Transverse colon (tissue), 4 donors: ENCODE results near the gene AXIN1. TPM values are rescaled to one million over a fixed set of nuclear protein-coding genes. Genes with fewer than 3 reads are reported as not detected.

Source experiments
- DNase-seq: peaks from one replicate; pipeline ENCODE4 v3.0.0-alpha.2; 2019
- H3K27ac ChIP-seq, 4 donors: fragments of 200-600 bp; sonication (generic); 2 replicates each; pipeline ENCODE4 v1.5.1; 2016 to 2018; ENCODE audit warnings: inconsistent platforms in 4 of 4
- H3K27me3 ChIP-seq: fragments of 200-600 bp; sonication (generic); 2 replicates; pipeline ENCODE4 v1.5.1; 2017; ENCODE audit warnings: inconsistent platforms
- H3K36me3 ChIP-seq, 4 donors: fragments of 200-600 bp; sonication (generic); 2 replicates each; pipeline ENCODE4 v1.5.1; 2017 to 2019; ENCODE audit warnings: inconsistent platforms in 4 of 4
- H3K4me1 ChIP-seq, 4 donors: fragments of 200-600 bp; sonication (generic); 2 replicates each; pipeline ENCODE4 v1.5.1; 2017 to 2020; ENCODE audit warnings: inconsistent platforms in 4 of 4
- H3K4me3 ChIP-seq, 4 donors: fragments of 200-600 bp; sonication (generic); 1 replicate in 1 of 4; 2 replicates in 3 of 4; pipeline versions ENCODE4 v1.5.1 to v1.6.1; 2017 to 2019; ENCODE audit warnings: inconsistent platforms in 4 of 4
- H3K9me3 ChIP-seq, 2 donors: fragments of 200-600 bp; sonication (generic); 2 replicates each; pipeline ENCODE4 v1.5.1; 2017 to 2019; ENCODE audit warnings: inconsistent platforms in 2 of 2
- EP300 ChIP-seq: sonication (generic); formaldehyde crosslinking; IDR thresholded peaks from one replicate; pipeline ENCODE4 v1.6.1; 2017; ENCODE audit warnings: antibody characterized with exemption, low read depth
- POLR2A ChIP-seq: fragments of 450-650 bp; IDR thresholded peaks from one replicate; pipeline ENCODE4 v1.6.1; 2016; ENCODE audit warnings: antibody characterized with exemption, mild to moderate bottlenecking, moderate library complexity
- POLR2AphosphoS5 ChIP-seq, 3 donors: sonication (generic); formaldehyde crosslinking; IDR thresholded peaks; one replicate each; pipeline ENCODE4 v1.6.1; 2016; ENCODE audit warnings: antibody characterized with exemption in 3 of 3
- WGBS, 2 donors: methylation state at CpG; one replicate each; pipeline ENCODE4 v1.1.5; 2018; ENCODE audit warnings: low coverage in 1 of 2; 5-methylcytosine and 5-hydroxymethylcytosine counted together
- in situ Hi-C, 4 donors: fragments of 200-750 bp; cut with MboI; loops; one replicate each; pipeline versions ENCODE4 v1.15.0 to v1.15.1; 2017; ENCODE audit warnings: low sequenced_read_pairs in 3 of 4, low pct_ligation_motif_present in 1 of 4, low pct_unique_long_range_greater_than_20kb in 1 of 4
- intact Hi-C: fragments of 100-400 bp; cut with DNase I; formaldehyde crosslinking; loops from one replicate; pipeline ENCODE4 v1.15.1; 2023; ENCODE audit warnings: low total_unique reads
- total RNA-seq, 4 donors: library from RNA; depleted of rRNA; stranded (reverse); fragments of >200 nt; gene quantifications; one replicate each; pipeline ENCODE4 v1.1.0, GENCODE V29; 2016
- TF ChIP-seq, protein P1 (sequence below), 5 experiments: fragments of 200-600 bp in 3 of 5; fragments of 450-650 bp in 2 of 5; sonication (generic) in 3 of 5; IDR thresholded peaks; 1 replicate in 2 of 5; 2 replicates in 3 of 5; pipeline ENCODE4 v1.5.1; 2016 to 2017; ENCODE audit warnings: antibody characterized with exemption in 5 of 5, inconsistent platforms in 3 of 5, mild to moderate bottlenecking in 2 of 5, moderate library complexity in 1 of 5

AXIN1 gene
- total RNA-seq, 4 donors from 2014 or later: 41.4 to 73.7 (median 58.7) TPM

DNA sequence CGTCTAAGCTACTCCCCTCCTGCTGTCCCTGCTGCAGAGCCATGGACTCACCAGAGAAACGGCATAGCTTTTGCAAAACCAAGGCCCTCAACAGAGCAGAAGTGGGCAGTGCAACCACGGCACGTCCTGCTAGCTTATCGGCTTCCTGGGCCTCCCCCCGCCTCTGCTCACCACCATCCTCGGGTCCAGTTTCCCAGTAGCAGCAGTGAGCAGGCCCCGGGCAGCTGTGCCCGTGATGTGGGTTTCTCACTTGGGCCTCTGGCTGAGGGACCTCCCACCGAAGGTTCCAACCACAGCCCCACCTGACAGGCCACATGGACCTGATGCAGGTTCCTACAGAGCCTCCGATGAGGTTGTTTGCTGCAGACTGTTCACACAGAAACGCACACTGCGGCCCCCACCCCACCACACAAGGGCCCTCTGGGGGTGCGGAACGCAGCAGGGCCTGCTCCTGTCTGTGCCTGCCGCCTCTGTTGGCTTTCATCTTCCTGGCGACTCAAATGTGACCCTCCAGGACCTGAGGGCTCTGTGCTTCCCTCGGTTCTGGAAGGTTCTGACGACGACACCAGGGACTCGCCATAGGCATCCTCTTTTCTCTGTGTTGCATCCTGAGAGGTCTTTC lies 44.7 kb downstream of the AXIN1 start:
- in situ Hi-C loops (no loop called here), intact Hi-C loops (no loop called here)
- no peaks in the 10 kb centered on the region for H3K27me3 ChIP-seq
- DNase-seq: no peak
- H3K9me3 ChIP-seq: no peaks in the 10 kb centered on the region
- H3K4me1 ChIP-seq: no peaks in the 10 kb centered on the region
- H3K27ac ChIP-seq: no peak overlapping the region
- 85% methylated on average over 21 of the region's 21 CpGs; no CpG with 5 or more reads in 1 of the 2 donors for WGBS, 2 donors
- H3K36me3 ChIP-seq: peaks cover 0 to 9% (median 1%) of the 10 kb centered on the region in 4 donors
- H3K4me3 ChIP-seq: no peak overlapping the region
- TF ChIP-seq POLR2A (no peak), POLR2AphosphoS5 (IDR thresholded peaks at IDR 0.05) (no peak), EP300 (no peak)
- TF ChIP-seq, protein P1, sequence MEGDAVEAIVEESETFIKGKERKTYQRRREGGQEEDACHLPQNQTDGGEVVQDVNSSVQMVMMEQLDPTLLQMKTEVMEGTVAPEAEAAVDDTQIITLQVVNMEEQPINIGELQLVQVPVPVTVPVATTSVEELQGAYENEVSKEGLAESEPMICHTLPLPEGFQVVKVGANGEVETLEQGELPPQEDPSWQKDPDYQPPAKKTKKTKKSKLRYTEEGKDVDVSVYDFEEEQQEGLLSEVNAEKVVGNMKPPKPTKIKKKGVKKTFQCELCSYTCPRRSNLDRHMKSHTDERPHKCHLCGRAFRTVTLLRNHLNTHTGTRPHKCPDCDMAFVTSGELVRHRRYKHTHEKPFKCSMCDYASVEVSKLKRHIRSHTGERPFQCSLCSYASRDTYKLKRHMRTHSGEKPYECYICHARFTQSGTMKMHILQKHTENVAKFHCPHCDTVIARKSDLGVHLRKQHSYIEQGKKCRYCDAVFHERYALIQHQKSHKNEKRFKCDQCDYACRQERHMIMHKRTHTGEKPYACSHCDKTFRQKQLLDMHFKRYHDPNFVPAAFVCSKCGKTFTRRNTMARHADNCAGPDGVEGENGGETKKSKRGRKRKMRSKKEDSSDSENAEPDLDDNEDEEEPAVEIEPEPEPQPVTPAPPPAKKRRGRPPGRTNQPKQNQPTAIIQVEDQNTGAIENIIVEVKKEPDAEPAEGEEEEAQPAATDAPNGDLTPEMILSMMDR (IDR thresholded peaks at IDR 0.05): no peak

- H3K4me3 ChIP-seq: no peak overlapping the region
- H3K9me3 ChIP-seq: no peaks in the 10 kb centered on the region
- H3K4me1 ChIP-seq: no peaks in the 10 kb centered on the region
- H3K27me3 ChIP-seq: no peaks in the 10 kb centered on the region
- no peak overlapping the region for H3K27ac ChIP-seq
- no peak for DNase-seq
- in situ Hi-C loops (no loop called here), intact Hi-C loops (no loop called here)
- 60 to 81% methylated on average over 1 to 10 of the region's 17 CpGs for WGBS, 2 donors
- no peak for TF ChIP-seq POLR2A
- TF ChIP-seq, protein P1 (IDR thresholded peaks at IDR 0.05): no peak
- TF ChIP-seq EP300: no peak
- no peak for TF ChIP-seq POLR2AphosphoS5 (IDR thresholded peaks at IDR 0.05)
- H3K36me3 ChIP-seq: peaks cover 0 to 8% (median 4%) of the 10 kb centered on the region in 4 donors
These were observed 45.6 kb downstream of the AXIN1 start for GRCh38 chr16:306911-307370.

- peaks cover 0 to 8% (median 4%) of the 10 kb centered on the region in 4 donors for H3K36me3 ChIP-seq
- WGBS, 2 donors: 89 to 100% methylated on average over 7 to 19 of the region's 19 CpGs
These were observed 46.5 kb downstream of the AXIN1 start for GRCh38 chr16:305916-306626.

More at GRCh38 chr16:305916-306626, 46.5 kb downstream of the AXIN1 start:
- in situ Hi-C loops: no loop called here
- Histone ChIP-seq H3K4me3 (no peak overlapping the region), H3K9me3 (no peaks in the 10 kb centered on the region), H3K4me1 (no peaks in the 10 kb centered on the region), H3K27me3 (no peaks in the 10 kb centered on the region), H3K27ac (no peak overlapping the region)
- no peak for DNase-seq
- TF ChIP-seq, protein P1 (IDR thresholded peaks at IDR 0.05): no peak
- intact Hi-C loops: no loop called here
